Muscle of leg (tissue), 11 donors: Measurements from ENCODE around the gene MYH9. TPM values are rescaled to one million over a fixed set of nuclear protein-coding genes. Genes with fewer than 3 reads are reported as not detected.

ENCODE experiments used
- DNase-seq: peaks from one replicate; pipeline ENCODE4 v3.0.0; 2013
- H3K27ac ChIP-seq: one replicate; pipeline ENCODE4 v1.5.1; 2013; ENCODE audit warnings: mild to moderate bottlenecking, low read length, control low read depth
- H3K27me3 ChIP-seq: one replicate; pipeline ENCODE4 v1.6.1; 2013; ENCODE audit warnings: low read length; ENCODE audit not compliant: control insufficient read depth, insufficient read depth
- H3K36me3 ChIP-seq: one replicate; pipeline ENCODE4 v1.6.1; 2013; ENCODE audit warnings: low read length; ENCODE audit not compliant: control insufficient read depth, insufficient read depth
- H3K4me1 ChIP-seq: one replicate; pipeline ENCODE4 v1.6.1; 2013; ENCODE audit warnings: low read length; ENCODE audit not compliant: control insufficient read depth, insufficient read depth
- H3K4me3 ChIP-seq: one replicate; pipeline ENCODE4 v1.5.1; 2013; ENCODE audit warnings: low read length, control low read depth
- H3K9me3 ChIP-seq: replicated peaks from 2 replicates; pipeline ENCODE4 v1.6.1; 2013; ENCODE audit warnings: low read depth, low read length; ENCODE audit not compliant: control insufficient read depth
- WGBS: methylation state at CpG from one replicate; pipeline ENCODE4 v1.1.5; 2013; ENCODE audit warnings: missing lambda C conversion rate; ENCODE audit not compliant: insufficient coverage; 5-methylcytosine and 5-hydroxymethylcytosine counted together
- polyA plus RNA-seq, 8 donors: library from polyadenylated mRNA; unstranded; fragments of 120-200 nt; gene quantifications; one replicate each; pipeline versions ENCODE4 v1.2.1 to v1.2.3, GENCODE V29; 2013; ENCODE audit warnings: inconsistent platforms in 1 of 8, low replicate concordance in 1 of 8; ENCODE audit not compliant: insufficient read length in 8 of 8, insufficient read depth in 1 of 8
- total RNA-seq: library from RNA; stranded (reverse); fragments of 120-200 nt; gene quantifications from one replicate; pipeline ENCODE4 v1.2.4, GENCODE V29; 2013

Gene MYH9
- total and polyA plus RNA-seq, 9 donors, result 61.9 to 160 (median 122) TPM

DNA sequence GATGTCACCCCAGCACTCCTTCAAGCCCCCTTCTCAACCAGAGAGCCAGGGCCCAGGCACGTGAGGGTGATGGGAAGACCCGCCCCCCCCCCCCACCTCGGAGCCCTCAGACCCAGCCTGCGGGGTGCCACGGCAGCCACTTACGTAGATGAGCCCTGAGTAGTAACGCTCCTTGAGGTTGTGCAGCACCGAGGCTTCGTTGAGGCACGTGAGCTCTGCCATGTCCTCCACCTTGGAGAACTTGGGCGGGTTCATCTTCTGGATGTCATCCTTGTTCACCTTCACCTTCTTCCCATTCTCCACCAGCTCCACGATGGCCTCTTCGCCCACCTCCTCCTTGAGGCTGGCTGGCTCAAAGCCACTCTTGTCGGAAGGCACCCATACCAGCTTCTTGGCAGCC is 39.0 kb downstream of the MYH9 start:
- Histone ChIP-seq H3K27me3 (no peaks in the 10 kb centered on the region), H3K4me1 (peaks cover 47% of the 10 kb centered on the region), H3K4me3 (no peak overlapping the region), H3K27ac (no peak overlapping the region), H3K36me3 (peaks cover 29% of the 10 kb centered on the region), H3K9me3 (no peaks in the 10 kb centered on the region)
- no peak for DNase-seq
- 95% methylated on average over 11 of the region's 14 CpGs for WGBS

DNA sequence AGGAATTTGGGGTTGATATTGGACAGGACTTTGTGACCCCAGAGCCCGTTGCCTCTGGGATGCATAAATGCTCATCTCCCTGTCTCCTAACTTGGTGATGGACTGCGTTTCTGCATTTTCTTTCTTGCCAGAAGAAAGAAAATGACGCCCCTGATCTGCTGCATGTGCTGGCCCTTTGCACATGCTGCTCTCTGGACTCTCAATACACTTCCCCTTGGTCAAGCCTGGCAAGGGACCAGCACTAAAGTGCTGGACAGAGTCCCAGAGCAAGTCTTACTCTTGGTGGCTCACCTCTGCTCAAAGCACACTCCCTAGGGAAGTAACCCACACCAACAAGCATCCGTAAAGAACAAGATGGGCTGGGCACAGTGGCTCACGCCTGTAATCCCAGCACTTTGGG is 40.7 kb downstream of the MYH9 start:
- DNase-seq, result no peak
- Histone ChIP-seq H3K27me3 (no peaks in the 10 kb centered on the region), H3K4me1 (peaks cover 40% of the 10 kb centered on the region), H3K4me3 (no peak overlapping the region), H3K27ac (no peak overlapping the region), H3K9me3 (no peaks in the 10 kb centered on the region), H3K36me3 (peaks cover 34% of the 10 kb centered on the region)
- WGBS, result 71% methylated on average over 4 of the region's 5 CpGs

DNA sequence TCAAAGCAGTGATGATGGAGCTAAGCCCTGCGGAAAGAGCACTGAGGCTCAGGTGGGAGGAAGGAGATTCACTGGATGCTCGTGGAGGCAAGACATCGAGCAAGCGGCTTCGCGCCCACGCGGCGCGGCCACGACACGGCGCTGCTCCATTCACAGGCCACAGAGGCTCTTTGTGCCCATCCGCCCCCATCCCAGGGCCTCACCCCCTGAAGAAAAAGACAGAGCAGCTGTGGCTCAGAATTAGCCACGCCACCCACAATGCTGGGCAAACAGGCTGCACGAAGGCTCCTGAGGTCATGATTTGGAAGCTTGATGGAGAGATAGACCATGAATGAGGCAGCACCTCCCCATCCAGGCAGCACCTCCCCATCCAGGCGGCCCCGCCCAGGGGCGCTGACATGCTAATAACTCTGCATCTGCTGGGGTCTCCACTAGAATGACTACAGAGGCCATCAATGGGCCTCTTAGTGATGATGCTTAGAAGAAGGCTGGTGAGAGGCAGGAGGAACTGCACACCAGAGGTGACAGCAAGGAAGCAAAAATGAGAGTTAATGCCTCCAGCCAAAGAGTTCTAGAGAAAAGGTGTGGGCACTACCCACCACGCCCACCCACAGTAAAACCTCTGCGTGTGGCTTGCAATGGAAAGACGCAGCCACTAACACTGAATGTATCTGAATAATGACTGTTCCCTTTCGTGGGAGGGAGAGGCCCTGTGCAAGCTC is 43.5 kb downstream of the MYH9 start:
- Histone ChIP-seq H3K9me3 (no peaks in the 10 kb centered on the region), H3K4me1 (peaks cover 24% of the 10 kb centered on the region), H3K4me3 (no peak overlapping the region), H3K27me3 (no peaks in the 10 kb centered on the region), H3K36me3 (peaks cover 61% of the 10 kb centered on the region), H3K27ac (peak overlapping the region; percentile 89)
- peak; percentile 76 for DNase-seq
- WGBS, result 84% methylated on average over 16 of the region's 23 CpGs

- WGBS, result 53% methylated on average over 7 of the region's 9 CpGs
- no peaks in the 10 kb centered on the region for H3K9me3 ChIP-seq
- no peaks in the 10 kb centered on the region for H3K27me3 ChIP-seq
- no peak overlapping the region for H3K4me3 ChIP-seq
- H3K27ac ChIP-seq, result peak overlapping the region; percentile 89
- peak; percentile 84 for DNase-seq
- peaks cover 24% of the 10 kb centered on the region for H3K4me1 ChIP-seq
- H3K36me3 ChIP-seq, result peaks cover 66% of the 10 kb centered on the region
These were observed 44.1 kb downstream of the MYH9 start for GRCh38 chr22:36343720-36344105.

- peaks cover 63% of the 10 kb centered on the region for H3K36me3 ChIP-seq
- H3K27me3 ChIP-seq, result no peaks in the 10 kb centered on the region
- H3K4me3 ChIP-seq, result no peak overlapping the region
- peaks cover 25% of the 10 kb centered on the region for H3K4me1 ChIP-seq
- peak overlapping the region; percentile 89 for H3K27ac ChIP-seq
- DNase-seq, result no peak
- H3K9me3 ChIP-seq, result no peaks in the 10 kb centered on the region
- 80% methylated on average over 1 of the region's 5 CpGs for WGBS
These were observed 44.6 kb downstream of the MYH9 start for GRCh38 chr22:36343070-36343719.

GRCh38 chr22:36341640-36342041 is 46.1 kb downstream of the MYH9 start:
- Histone ChIP-seq H3K4me1 (peaks cover 36% of the 10 kb centered on the region), H3K27me3 (no peaks in the 10 kb centered on the region), H3K27ac (no peak overlapping the region), H3K4me3 (no peak overlapping the region), H3K36me3 (peaks cover 61% of the 10 kb centered on the region), H3K9me3 (no peaks in the 10 kb centered on the region)
- no peak for DNase-seq
- WGBS, result 88% methylated on average over 10 of the region's 10 CpGs

DNA sequence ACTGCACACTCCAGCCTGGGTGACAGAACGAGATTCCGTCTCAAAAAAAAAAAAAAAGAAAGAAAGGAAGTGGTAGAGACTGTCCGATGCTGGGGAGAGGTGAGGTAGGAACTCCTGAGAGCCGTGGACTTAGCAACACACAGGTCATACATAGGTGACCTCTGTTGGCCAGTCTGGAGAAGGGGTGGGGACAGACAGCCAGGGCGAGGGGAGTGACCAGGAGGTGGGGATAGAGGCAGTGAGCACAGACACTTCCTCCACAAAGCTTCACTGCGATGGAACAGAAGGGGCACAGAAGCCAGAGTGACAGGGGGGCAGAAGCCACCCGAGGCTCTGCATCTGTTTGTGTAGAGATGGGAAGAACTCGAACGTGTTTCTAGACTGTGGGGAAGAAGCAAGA is 47.1 kb downstream of the MYH9 start:
- no peaks in the 10 kb centered on the region for H3K9me3 ChIP-seq
- DNase-seq, result no peak
- H3K4me1 ChIP-seq, result peaks cover 44% of the 10 kb centered on the region
- no peak overlapping the region for H3K27ac ChIP-seq
- H3K36me3 ChIP-seq, result peaks cover 59% of the 10 kb centered on the region
- 61% methylated on average over 5 of the region's 9 CpGs for WGBS
- no peaks in the 10 kb centered on the region for H3K27me3 ChIP-seq
- no peak overlapping the region for H3K4me3 ChIP-seq

GRCh38 chr22:36339171-36340065 is 48.3 kb downstream of the MYH9 start:
- Histone ChIP-seq H3K4me1 (peaks cover 47% of the 10 kb centered on the region), H3K36me3 (peaks cover 63% of the 10 kb centered on the region), H3K27me3 (no peaks in the 10 kb centered on the region), H3K27ac (peak overlapping the region; percentile 7), H3K4me3 (no peak overlapping the region), H3K9me3 (no peaks in the 10 kb centered on the region)
- DNase-seq, result no peak
- 86% methylated on average over 1 of the region's 6 CpGs for WGBS

GRCh38 chr22:36337365-36338130 is 50.2 kb downstream of the MYH9 start:
- Histone ChIP-seq H3K27me3 (no peaks in the 10 kb centered on the region), H3K4me3 (no peak overlapping the region), H3K9me3 (no peaks in the 10 kb centered on the region), H3K4me1 (peaks cover 48% of the 10 kb centered on the region), H3K36me3 (peaks cover 68% of the 10 kb centered on the region), H3K27ac (peak overlapping the region; percentile 69)
- DNase-seq, result no peak
- 91% methylated on average over 3 of the region's 8 CpGs for WGBS
